HepG2 (cell line): ENCODE measurements around the gene WDR41. TPM values are rescaled to one million over a fixed set of nuclear protein-coding genes. Genes with fewer than 3 reads are reported as not detected.
A peak's percentile ranks its signal among the peaks of the same experiment; 100 is the strongest.

ENCODE experiments used
- ATAC-seq: fragments of 200-7000 bp; cut with Tn5 transposase; 3 replicates; pipeline ENCODE4 v1.9.1; 2020; ENCODE audit warnings: mild to moderate bottlenecking, moderate library complexity
- BruUV-seq: library from RNA; stranded (reverse); fragments of 400-500 nt; replicated peaks from 2 replicates; lab custom pipeline; 2021; lab: Mats Ljungman, UMichigan
- CTCF ChIA-PET: fragments of 300-600 bp; formaldehyde crosslinking; extraction: SDS; loops from one replicate; lab custom pipeline; 2021; ENCODE audit warnings: low total read pairs, inconsistent platforms, low intra/inter-chr PET ratio; lab: Yijun Ruan, JAX
- POLR2A ChIA-PET: fragments of 350-600 bp; sonication (Branson Sonifier 250); formaldehyde crosslinking; loops from one replicate; lab custom pipeline; 2020; ENCODE audit warnings: antibody characterized with exemption, inconsistent platforms; lab: Yijun Ruan, JAX
- DNase-seq: peaks from one replicate; pipeline ENCODE4 v3.0.0-alpha.2; 2015; ENCODE audit warnings: low spot score
- FAIRE-seq: peaks from 3 replicates; lab custom pipeline; 2011; peaks lifted over from hg19 to GRCh38; lab: Jason Lieb, UNC
- H2AFZ ChIP-seq: one replicate; pipeline ENCODE4 v1.6.1; 2011; ENCODE audit warnings: low read length, inconsistent platforms
- H3K27ac ChIP-seq: fragments of 300-600 bp; 3 replicates; pipeline ENCODE4 v1.8.0; 2011; ENCODE audit warnings: mixed run types, mild to moderate bottlenecking, mixed read lengths, low read length, inconsistent platforms; ENCODE audit not compliant: insufficient read depth; ENCODE audit errors: extremely low read length
- H3K27me3 ChIP-seq, 2 experiments: fragments of 200-600 bp in 1 of 2; 2 replicates in 1 of 2; 3 replicates in 1 of 2; pipeline versions ENCODE4 v1.6.0 to v1.8.0; 2011; ENCODE audit warnings: low read length in 2 of 2, mild to moderate bottlenecking in 2 of 2, moderate library complexity in 2 of 2, inconsistent platforms in 1 of 2; ENCODE audit not compliant: insufficient read depth in 2 of 2, control insufficient read depth in 1 of 2
- H3K36me3 ChIP-seq, 2 experiments: fragments of 200-600 bp in 1 of 2; replicated peaks in 1 of 2; 2 replicates in 1 of 2; 3 replicates in 1 of 2; pipeline versions ENCODE4 v1.5.1 to v1.8.0; 2011; ENCODE audit warnings: low read length in 2 of 2, inconsistent platforms in 1 of 2; ENCODE audit not compliant: insufficient read depth in 2 of 2, control insufficient read depth in 1 of 2
- H3K4me1 ChIP-seq: 2 replicates; pipeline ENCODE4 v1.5.1; 2012; ENCODE audit warnings: low read length, inconsistent platforms; ENCODE audit not compliant: insufficient read depth
- H3K4me2 ChIP-seq: 2 replicates; pipeline ENCODE4 v1.6.0; 2011; ENCODE audit warnings: low read depth, low read length, inconsistent platforms
- H3K4me3 ChIP-seq, 3 experiments: fragments of 200-600 bp in 1 of 3; sonication (generic), shearing (Covaris generic) in 1 of 3; replicated peaks in 1 of 3; 2 replicates each; pipeline ENCODE4 v1.5.1; 2011 to 2016; ENCODE audit warnings: low read length in 3 of 3, inconsistent platforms in 2 of 3, low read depth in 2 of 3, mild to moderate bottlenecking in 2 of 3, control low read depth in 1 of 3, mixed read lengths in 1 of 3; ENCODE audit not compliant: insufficient read depth in 1 of 3
- H3K79me2 ChIP-seq: one replicate; pipeline ENCODE4 v1.6.1; 2011; ENCODE audit warnings: low read length, inconsistent platforms; ENCODE audit not compliant: insufficient read depth
- H3K9ac ChIP-seq: 2 replicates; pipeline ENCODE4 v1.6.0; 2011; ENCODE audit warnings: mild to moderate bottlenecking, low read depth, low read length, inconsistent platforms; ENCODE audit not compliant: insufficient read depth
- H3K9me3 ChIP-seq: 2 replicates; pipeline ENCODE4 v1.5.1; 2012; ENCODE audit warnings: mild to moderate bottlenecking, low read length
- H4K20me1 ChIP-seq: 2 replicates; pipeline ENCODE4 v1.6.0; 2011; ENCODE audit warnings: inconsistent platforms, mild to moderate bottlenecking, low read length, moderate library complexity; ENCODE audit not compliant: insufficient read depth
- CEBPB ChIP-seq: IDR thresholded peaks from 2 replicates; pipeline ENCODE4 v1.6.1; 2011; ENCODE audit warnings: low read depth, low read length, improper control_type of control experiment, borderline replicate concordance
- HNRNPL ChIP-seq: fragments of 200-400 bp; formaldehyde crosslinking; IDR thresholded peaks from 2 replicates; pipeline ENCODE4 v1.6.1; 2017; ENCODE audit warnings: mild to moderate bottlenecking, low read depth, low read length
- TCF12 ChIP-seq, 2 experiments: fragments of 450-650 bp in 1 of 2; sonication (generic) in 1 of 2; formaldehyde crosslinking in 1 of 2; IDR thresholded peaks; 2 replicates each; pipeline versions ENCODE4 v1.6.1 to v1.8.0; 2017 to 2022; ENCODE audit warnings: antibody characterized with exemption in 1 of 2, mild to moderate bottlenecking in 1 of 2, missing genetic modification reagents in 1 of 2, moderate library complexity in 1 of 2
- ZNF431 ChIP-seq: sonication (generic); formaldehyde crosslinking; IDR thresholded peaks from 2 replicates; pipeline ENCODE4 v1.9.0; 2022; ENCODE audit warnings: missing genetic modification reagents, low read depth, mild to moderate bottlenecking, borderline replicate concordance
- ZNF781 ChIP-seq: sonication (generic); formaldehyde crosslinking; IDR thresholded peaks from 2 replicates; pipeline ENCODE4 v1.5.1; 2020; ENCODE audit warnings: borderline replicate concordance, mild to moderate bottlenecking, missing genetic modification reagents; ENCODE audit errors: not compliant biosample characterization
- WGBS: methylation state at CpG from one replicate; pipeline ENCODE4 v1.1.6; 2017; ENCODE audit warnings: low lambda C conversion rate; 5-methylcytosine and 5-hydroxymethylcytosine counted together
- in situ Hi-C: cut with HindIII; loops from 2 replicates; pipeline ENCODE4 v1.10.0; 2017; ENCODE audit warnings: low pct_unique_long_range_greater_than_20kb; ENCODE audit not compliant: extremely low pct_ligation_motif_present
- intact Hi-C: fragments of 100-400 bp; cut with micrococcal nuclease; formaldehyde crosslinking; loops from one replicate; pipeline ENCODE4 v1.10.0; 2022; ENCODE audit not compliant: unreplicated experiment
- polyA plus RNA-seq, 8 experiments: library from polyadenylated mRNA; depleted of rRNA in 3 of 8; stranded (reverse) in 7 of 8; unstranded in 1 of 8; fragments of >200 nt; fragmentation: Illumina TruSeq in 4 of 8; extraction: Trizol in 4 of 8; gene quantifications; 2 replicates each; pipeline versions ENCODE4 v1.2.1 to v1.2.3, GENCODE V29; 2011 to 2016; ENCODE audit warnings: low read depth in 4 of 8, missing spikeins in 1 of 8, mixed read lengths in 1 of 8; ENCODE audit not compliant: insufficient read depth in 1 of 8
- total RNA-seq, 5 experiments: library from RNA; depleted of rRNA; stranded (reverse); fragments of >200 nt; fragmentation: Illumina TruSeq; extraction: Trizol; gene quantifications; 2 replicates each; pipeline ENCODE4 v1.2.3, GENCODE V29; 2016; ENCODE audit warnings: low read depth in 1 of 5
- TF ChIP-seq, protein P1 (sequence below): sonication (generic); formaldehyde crosslinking; IDR thresholded peaks from 2 replicates; pipeline ENCODE4; 2020; ENCODE audit warnings: missing genetic modification reagents, mild to moderate bottlenecking, borderline replicate concordance

Gene WDR41
- total and polyA plus RNA-seq, 2 of the 13 experiments (the other 11 are each of a cell fraction or from before 2014, with no cell fraction given), result 18.9 to 39.3 TPM

DNA sequence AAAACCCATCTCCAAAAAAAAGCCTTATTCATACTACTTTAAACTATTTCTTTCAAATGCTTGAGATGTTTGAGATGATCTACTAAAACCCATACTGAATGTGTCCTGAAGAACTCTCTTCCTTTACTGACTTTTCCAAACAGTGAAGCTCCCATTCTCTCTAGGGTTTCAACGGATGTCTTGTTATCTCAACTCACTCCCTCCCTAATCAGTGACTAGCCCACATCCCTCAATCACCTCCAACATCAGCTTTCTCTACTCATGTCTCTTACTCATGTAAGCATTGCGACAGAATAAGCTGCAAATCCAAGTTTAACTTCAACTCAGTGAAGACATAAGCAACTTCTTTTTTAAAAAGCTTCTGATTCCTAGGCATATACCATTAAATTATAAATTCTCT lies 42.1 kb downstream of the WDR41 start:
- Histone ChIP-seq H3K27ac (no peak overlapping the region), H3K4me1 (no peaks in the 10 kb centered on the region), H3K4me3 (no peak overlapping the region), H3K27me3 (no peaks in the 10 kb centered on the region), H3K9ac (no peak overlapping the region), H3K79me2 (no peaks in the 10 kb centered on the region), H2AFZ (no peak overlapping the region), H3K36me3 (peaks cover 0 to 10% of the 10 kb centered on the region in 2 experiments; a peak in 1 of 5 replicates), H3K9me3 (no peaks in the 10 kb centered on the region), H4K20me1 (no peaks in the 10 kb centered on the region), H3K4me2 (no peak overlapping the region)
- 90% methylated on average over 2 of the region's 2 CpGs for WGBS
- ChIA-PET CTCF (no interaction called here), POLR2A (no interaction called here)
- no peak for FAIRE-seq
- no peak for ATAC-seq
- intact Hi-C loops, result no loop called here
- DNase-seq, result no peak
- in situ Hi-C loops, result no loop called here
- no TSS peak for BruUV-seq
- TF ChIP-seq HNRNPL (no peak), TCF12 (IDR thresholded peaks at IDR 0.05) (no peak), TCF12 (CRISPR knock-in tag; IDR thresholded peaks at IDR 0.05) (no peak), ZNF431 (CRISPR knock-in tag) (no peak), CEBPB (peak; percentile 21; the same call in 1 of the 2 replicates), ZNF781 (CRISPR knock-in tag) (no peak)
- TF ChIP-seq, protein P1, sequence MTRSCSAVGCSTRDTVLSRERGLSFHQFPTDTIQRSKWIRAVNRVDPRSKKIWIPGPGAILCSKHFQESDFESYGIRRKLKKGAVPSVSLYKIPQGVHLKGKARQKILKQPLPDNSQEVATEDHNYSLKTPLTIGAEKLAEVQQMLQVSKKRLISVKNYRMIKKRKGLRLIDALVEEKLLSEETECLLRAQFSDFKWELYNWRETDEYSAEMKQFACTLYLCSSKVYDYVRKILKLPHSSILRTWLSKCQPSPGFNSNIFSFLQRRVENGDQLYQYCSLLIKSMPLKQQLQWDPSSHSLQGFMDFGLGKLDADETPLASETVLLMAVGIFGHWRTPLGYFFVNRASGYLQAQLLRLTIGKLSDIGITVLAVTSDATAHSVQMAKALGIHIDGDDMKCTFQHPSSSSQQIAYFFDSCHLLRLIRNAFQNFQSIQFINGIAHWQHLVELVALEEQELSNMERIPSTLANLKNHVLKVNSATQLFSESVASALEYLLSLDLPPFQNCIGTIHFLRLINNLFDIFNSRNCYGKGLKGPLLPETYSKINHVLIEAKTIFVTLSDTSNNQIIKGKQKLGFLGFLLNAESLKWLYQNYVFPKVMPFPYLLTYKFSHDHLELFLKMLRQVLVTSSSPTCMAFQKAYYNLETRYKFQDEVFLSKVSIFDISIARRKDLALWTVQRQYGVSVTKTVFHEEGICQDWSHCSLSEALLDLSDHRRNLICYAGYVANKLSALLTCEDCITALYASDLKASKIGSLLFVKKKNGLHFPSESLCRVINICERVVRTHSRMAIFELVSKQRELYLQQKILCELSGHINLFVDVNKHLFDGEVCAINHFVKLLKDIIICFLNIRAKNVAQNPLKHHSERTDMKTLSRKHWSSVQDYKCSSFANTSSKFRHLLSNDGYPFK (CRISPR knock-in tag), result no peak
